SK-N-SH (cell line): Measurements from ENCODE around the gene ATG7. TPM values are rescaled to one million over a fixed set of nuclear protein-coding genes. Genes with fewer than 3 reads are reported as not detected.

Source experiments
- CTCF ChIA-PET: fragments of 300-600, 350-600 bp; formaldehyde crosslinking; extraction: SDS; loops from one replicate; lab custom pipeline; 2021; lab: Yijun Ruan, JAX
- POLR2A ChIA-PET: fragments of 350-600 bp; sonication (Branson Sonifier 250); formaldehyde crosslinking; extraction: SDS; loops from one replicate; lab custom pipeline; 2020; ENCODE audit warnings: antibody characterized with exemption, inconsistent platforms; lab: Yijun Ruan, JAX
- DNase-seq: peaks from one replicate; pipeline ENCODE4 v3.0.0; 2012
- H2AFZ ChIP-seq: fragments of 200-600 bp; sonication (generic); 2 replicates; pipeline ENCODE4 v1.8.1; 2016; ENCODE audit warnings: antibody characterized with exemption, mild to moderate bottlenecking, low read depth
- H3F3A ChIP-seq: fragments of 200-600 bp; sonication (generic); replicated peaks from 2 replicates; pipeline ENCODE3; 2016; ENCODE audit warnings: antibody characterized with exemption, mild to moderate bottlenecking; ENCODE audit not compliant: insufficient read depth
- H3K27ac ChIP-seq, 2 experiments: fragments of 200-500 bp in 1 of 2; fragments of 200-600 bp in 1 of 2; sonication (Bioruptor generic) in 1 of 2; sonication (generic), shearing (Covaris generic) in 1 of 2; 2 replicates each; pipeline versions ENCODE4 v1.5.1 to v1.6.1; 2014 to 2016; ENCODE audit warnings: low read depth in 2 of 2, inconsistent platforms in 1 of 2, low read length in 1 of 2, mild to moderate bottlenecking in 1 of 2, mixed read lengths in 1 of 2
- H3K27me3 ChIP-seq: fragments of 200-600 bp; sonication (generic), shearing (Covaris generic); 2 replicates; pipeline ENCODE4 v1.6.1; 2016; ENCODE audit warnings: mixed run types; ENCODE audit not compliant: insufficient read depth
- H3K36me3 ChIP-seq, 2 experiments: fragments of 200-500 bp in 1 of 2; fragments of 200-600 bp in 1 of 2; sonication (Bioruptor generic) in 1 of 2; sonication (generic) in 1 of 2; replicated peaks in 1 of 2; 2 replicates each; pipeline versions ENCODE3 to v1.5.1; 2014 to 2016; ENCODE audit warnings: low read length in 1 of 2, mild to moderate bottlenecking in 1 of 2; ENCODE audit not compliant: insufficient read depth in 2 of 2, control insufficient read depth in 1 of 2
- H3K4me1 ChIP-seq, 2 experiments: fragments of 200-500 bp in 1 of 2; fragments of 200-600 bp in 1 of 2; sonication (Bioruptor generic) in 1 of 2; sonication (generic), shearing (Covaris generic) in 1 of 2; 2 replicates each; pipeline versions ENCODE4 v1.5.1 to v1.6.1; 2014 to 2016; ENCODE audit warnings: low read depth in 1 of 2, low read length in 1 of 2, mixed run types in 1 of 2; ENCODE audit not compliant: insufficient read depth in 2 of 2, control insufficient read depth in 1 of 2
- H3K4me2 ChIP-seq: fragments of 200-600 bp; sonication (generic), shearing (Covaris generic); 2 replicates; pipeline ENCODE4 v1.6.1; 2017; ENCODE audit warnings: mixed run types
- H3K4me3 ChIP-seq, 2 experiments: fragments of 200-500 bp in 1 of 2; fragments of 200-600 bp in 1 of 2; sonication (Bioruptor generic) in 1 of 2; sonication (generic), shearing (Covaris generic) in 1 of 2; 2 replicates each; pipeline versions ENCODE4 v1.5.1 to v1.8.1; 2014 to 2016; ENCODE audit warnings: low read depth in 2 of 2, inconsistent platforms in 1 of 2, low read length in 1 of 2, mild to moderate bottlenecking in 1 of 2, mixed read lengths in 1 of 2, moderate library complexity in 1 of 2
- H3K79me2 ChIP-seq: fragments of 200-600 bp; sonication (generic); 2 replicates; pipeline ENCODE4 v1.8.1; 2017; ENCODE audit warnings: mild to moderate bottlenecking; ENCODE audit not compliant: insufficient read depth
- H3K9ac ChIP-seq: fragments of 200-600 bp; sonication (generic); 2 replicates; pipeline ENCODE4 v1.6.1; 2017; ENCODE audit warnings: mixed run types
- H3K9me2 ChIP-seq: fragments of 200-600 bp; sonication (generic); 2 replicates; pipeline ENCODE4 v1.6.1; 2017; ENCODE audit warnings: mixed run types
- H3K9me3 ChIP-seq: fragments of 200-600 bp; sonication (generic); 2 replicates; pipeline ENCODE4 v1.6.1; 2017; ENCODE audit warnings: mixed run types, mild to moderate bottlenecking, moderate library complexity
- H4K20me1 ChIP-seq: fragments of 200-600 bp; sonication (generic); 2 replicates; pipeline ENCODE4 v1.6.1; 2017; ENCODE audit warnings: mild to moderate bottlenecking, mixed run types; ENCODE audit not compliant: insufficient read depth
- CHD2 ChIP-seq: fragments of 150-350 bp; IDR thresholded peaks from 2 replicates; pipeline ENCODE4 v1.6.1; 2018; ENCODE audit warnings: low read length; ENCODE audit not compliant: partially characterized antibody
- ELF1 ChIP-seq: IDR thresholded peaks from 2 replicates; pipeline ENCODE4 v1.4.0; 2012
- FOXJ3 ChIP-seq: sonication (generic); formaldehyde crosslinking; IDR thresholded peaks from 2 replicates; pipeline ENCODE4 v1.5.1; 2020; ENCODE audit warnings: mild to moderate bottlenecking, missing genetic modification reagents
- IRF3 ChIP-seq: fragments of 150-350 bp; IDR thresholded peaks from 2 replicates; pipeline ENCODE4 v1.6.1; 2016; ENCODE audit warnings: mild to moderate bottlenecking, low read depth, low read length
- JUND ChIP-seq: IDR thresholded peaks from 2 replicates; pipeline ENCODE4 v1.4.0; 2012
- MAX ChIP-seq: IDR thresholded peaks from 2 replicates; pipeline ENCODE4 v1.4.0; 2012; ENCODE audit warnings: low read depth
- MEF2A ChIP-seq: IDR thresholded peaks from 2 replicates; pipeline ENCODE4 v1.4.0; 2012; ENCODE audit warnings: low read depth, borderline replicate concordance
- REST ChIP-seq: IDR thresholded peaks from 2 replicates; pipeline ENCODE4 v1.6.1; 2012; ENCODE audit warnings: mild to moderate bottlenecking, low read depth, low read length, moderate library complexity
- SMC3 ChIP-seq: IDR thresholded peaks from 2 replicates; pipeline ENCODE4 v1.6.1; 2012; ENCODE audit warnings: low read depth, low read length, improper control_type of control experiment
- TCF12 ChIP-seq: IDR thresholded peaks from 2 replicates; pipeline ENCODE4 v1.4.0; 2012
- WGBS: methylation state at CpG from one replicate; pipeline ENCODE4 v1.1.6; 2017; ENCODE audit warnings: low lambda C conversion rate; 5-methylcytosine and 5-hydroxymethylcytosine counted together
- polyA plus RNA-seq, 3 experiments: library from polyadenylated mRNA; depleted of rRNA; stranded (reverse); fragments of >200 nt; gene quantifications; 2 replicates each; pipeline ENCODE4 v1.2.3, GENCODE V29; 2012

Gene ATG7
- polyA plus RNA-seq, 1 of the 3 experiments (the other 2 are of a cell fraction), result 29.5 TPM

GRCh38 chr3:11569156-11569741 lies 297.1 kb downstream of the ATG7 start:
- 89% methylated on average over 8 of the region's 13 CpGs for WGBS
- H2AFZ ChIP-seq, result no peak overlapping the region
- H3K4me1 ChIP-seq, result peaks cover 14 to 15% of the 10 kb centered on the region in 2 experiments; a peak in 3 of 4 replicates
- H3F3A ChIP-seq, result peaks cover 33% of the 10 kb centered on the region
- H3K79me2 ChIP-seq, result peaks cover 90% of the 10 kb centered on the region
- H3K27ac ChIP-seq, result peak overlapping the region; percentile 67 to 99; a peak in 3 of 4 replicates
- peaks cover 25% of the 10 kb centered on the region; the same call in 1 of the 2 replicates for H4K20me1 ChIP-seq
- H3K9me3 ChIP-seq, result no peaks in the 10 kb centered on the region
- H3K4me2 ChIP-seq, result peak overlapping the region; percentile 81
- ChIA-PET CTCF (no interaction called here), POLR2A (no interaction called here)
- no peaks in the 10 kb centered on the region for H3K27me3 ChIP-seq
- H3K9me2 ChIP-seq, result no peaks in the 10 kb centered on the region
- DNase-seq, result no peak
- no peak for TF ChIP-seq JUND
- TF ChIP-seq CHD2, result no peak
- no peak for TF ChIP-seq FOXJ3 (CRISPR knock-in tag)
- no peak for TF ChIP-seq SMC3
- no peak for TF ChIP-seq REST
- no peak for TF ChIP-seq ELF1
- TF ChIP-seq IRF3, result no peak
- TF ChIP-seq MEF2A, result no peak
- TF ChIP-seq TCF12, result no peak
- H3K36me3 ChIP-seq, result peaks cover 11 to 20% of the 10 kb centered on the region in 2 experiments
- H3K4me3 ChIP-seq, result peak overlapping the region in 1 of 2 experiments; percentile 59; a peak in 3 of 4 replicates
- H3K9ac ChIP-seq, result peak overlapping the region; percentile 75

GRCh38 chr3:11570251-11570650 lies 298.1 kb downstream of the ATG7 start:
- no peak for DNase-seq
- Histone ChIP-seq H3K4me3 (no peak overlapping the region), H3K4me2 (no peak overlapping the region), H3K27me3 (no peaks in the 10 kb centered on the region), H3K4me1 (peaks cover 15 to 17% of the 10 kb centered on the region in 2 experiments; a peak in 3 of 4 replicates), H3F3A (peaks cover 33% of the 10 kb centered on the region), H4K20me1 (peaks cover 24% of the 10 kb centered on the region; the same call in 1 of the 2 replicates), H3K79me2 (peaks cover 90% of the 10 kb centered on the region), H3K9me3 (no peaks in the 10 kb centered on the region), H3K9me2 (no peaks in the 10 kb centered on the region), H3K9ac (no peak overlapping the region), H2AFZ (no peak overlapping the region), H3K27ac (peak overlapping the region in 1 of 2 experiments; percentile 99; a peak in 2 of 4 replicates), H3K36me3 (peaks cover 14 to 16% of the 10 kb centered on the region in 2 experiments)
- WGBS, result 94% methylated on average over 9 of the region's 13 CpGs
- TF ChIP-seq MAX (no peak), JUND (no peak)
- ChIA-PET POLR2A (interaction anchor here (0.7 kb wide), 1 partner anchor 9 kb away, joined by 3 read pairs; no protein-coding TSS in a partner anchor), CTCF (no interaction called here)
